ENCODE results near the gene CYREN.
"Not testable (repeated sequence)": the region's sequence is repeated elsewhere in the genome, so short reads cannot be mapped to it uniquely, and the experiment has no call there.

CYREN gene

GRCh38 chr7:135160858-135161653 lies 9.5 kb downstream of the CYREN start:
- DNase-seq (ENCODE audit: low read depth in 2 of 2, low spot score in 1 of 2) = no peak

DNA sequence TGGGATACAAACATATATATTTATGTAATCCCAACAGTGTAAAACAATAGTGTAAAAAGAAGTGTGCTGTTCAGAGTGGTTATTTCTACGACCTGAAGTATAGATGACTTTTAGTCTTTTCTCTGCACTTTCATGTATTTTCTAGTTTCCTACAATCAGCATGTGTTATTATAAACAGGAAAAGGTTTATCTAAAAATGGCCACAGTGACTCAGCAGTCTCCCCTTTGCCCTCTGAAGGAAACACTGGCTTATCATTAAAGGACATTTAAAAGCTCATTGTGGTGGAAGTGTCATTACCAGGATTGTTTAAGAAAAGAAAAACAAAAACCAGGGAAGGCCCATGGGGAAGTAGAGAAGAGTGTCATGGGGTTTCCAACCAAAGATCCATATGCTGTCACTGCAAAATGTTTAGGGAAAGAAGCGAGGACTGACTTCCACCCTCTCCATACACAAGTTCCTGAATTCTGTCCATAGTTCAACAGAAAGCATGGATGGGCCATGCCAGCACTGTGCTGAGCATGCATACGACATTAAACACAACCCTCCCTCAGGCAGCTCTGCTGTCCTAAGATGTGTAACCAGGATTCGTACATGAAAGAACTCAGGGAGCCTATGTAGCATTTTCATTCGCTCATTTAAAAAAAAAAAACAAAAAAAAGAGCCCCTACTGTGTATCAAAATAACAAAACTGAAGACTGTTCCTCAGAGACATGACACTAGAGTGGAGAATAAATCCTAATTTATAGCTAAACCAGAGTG lies 10.2 kb downstream of the CYREN start:
- DNase-seq (ENCODE audit: low read depth in 2 of 2, low spot score in 1 of 2) = no peak

- no peak for DNase-seq (ENCODE audit: low read depth in 2 of 2, low spot score in 1 of 2)
Observed at GRCh38 chr7:135159359-135160085, 11.0 kb downstream of the CYREN start.

DNA sequence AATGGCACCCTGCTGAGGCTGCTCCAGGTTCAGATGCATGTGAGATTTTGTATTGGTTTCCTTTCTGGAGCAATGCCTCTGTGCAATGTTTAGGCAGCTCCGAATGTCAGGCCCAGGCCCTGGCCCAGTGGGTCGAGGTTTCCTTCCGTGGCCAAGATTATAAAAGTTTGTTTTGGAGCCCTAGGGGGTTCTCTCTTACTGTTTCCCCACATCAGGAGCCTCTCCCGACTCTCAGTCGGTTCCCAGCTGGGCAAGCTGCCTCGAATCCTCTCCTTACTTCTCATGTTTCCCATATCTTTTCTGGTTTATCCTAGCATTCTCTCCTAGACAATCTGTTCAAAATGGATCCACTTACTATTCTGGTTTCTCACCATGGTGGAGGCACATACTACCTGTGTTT lies 11.6 kb downstream of the CYREN start:
- no peak for DNase-seq (ENCODE audit: low read depth in 2 of 2, low spot score in 1 of 2)

DNA sequence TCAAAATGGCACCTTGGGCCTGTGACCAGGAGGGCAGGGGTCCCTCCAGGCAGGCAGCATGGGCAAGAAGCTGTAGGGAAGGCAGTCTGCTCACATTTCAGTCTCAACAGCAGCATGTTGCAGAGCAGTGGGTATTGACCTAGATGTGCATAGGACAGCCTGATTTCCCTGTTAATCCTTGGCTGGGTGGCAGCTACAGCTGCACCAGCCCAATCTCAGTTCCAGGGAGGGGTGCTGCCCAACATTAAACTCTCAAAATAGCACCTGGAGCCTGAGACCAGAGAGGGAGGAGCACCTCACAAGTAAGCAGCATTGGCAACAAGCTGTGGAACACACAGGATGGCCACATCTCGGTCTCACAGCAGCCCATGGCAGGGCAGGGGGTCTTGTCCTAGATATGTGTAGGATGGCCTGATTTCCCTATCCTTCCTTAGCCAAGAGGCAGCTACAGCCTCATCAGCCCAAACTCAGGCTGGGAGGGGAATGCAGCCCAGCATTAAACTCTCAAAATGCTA lies 12.3 kb downstream of the CYREN start:
- no peak for DNase-seq (ENCODE audit: low read depth in 2 of 2, low spot score in 1 of 2)

DNA sequence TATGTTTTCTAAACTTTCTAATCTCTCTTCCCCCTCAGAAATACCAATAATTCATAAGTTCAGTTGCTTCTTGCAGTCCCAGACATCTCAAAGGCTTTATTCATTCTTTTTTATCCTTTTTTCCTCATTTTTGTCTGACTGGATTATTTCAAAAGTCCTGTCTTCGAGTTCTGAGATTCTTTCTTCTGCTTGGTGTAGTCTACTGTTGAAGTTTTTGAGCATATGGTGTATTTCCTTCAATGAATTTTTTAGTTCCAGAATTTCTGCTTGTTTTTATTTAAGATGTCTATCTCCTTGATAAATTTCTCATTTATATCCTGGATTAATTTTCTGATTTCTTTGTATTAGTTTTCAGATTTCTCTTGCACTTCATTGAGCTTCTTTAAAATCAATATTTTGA lies 14.2 kb downstream of the CYREN start:
- no peak for DNase-seq (ENCODE audit: low read depth in 2 of 2, low spot score in 1 of 2)

- no peak for DNase-seq (ENCODE audit: low read depth in 2 of 2, low spot score in 1 of 2)
Observed at GRCh38 chr7:135154734-135155133, 15.8 kb downstream of the CYREN start.

DNA sequence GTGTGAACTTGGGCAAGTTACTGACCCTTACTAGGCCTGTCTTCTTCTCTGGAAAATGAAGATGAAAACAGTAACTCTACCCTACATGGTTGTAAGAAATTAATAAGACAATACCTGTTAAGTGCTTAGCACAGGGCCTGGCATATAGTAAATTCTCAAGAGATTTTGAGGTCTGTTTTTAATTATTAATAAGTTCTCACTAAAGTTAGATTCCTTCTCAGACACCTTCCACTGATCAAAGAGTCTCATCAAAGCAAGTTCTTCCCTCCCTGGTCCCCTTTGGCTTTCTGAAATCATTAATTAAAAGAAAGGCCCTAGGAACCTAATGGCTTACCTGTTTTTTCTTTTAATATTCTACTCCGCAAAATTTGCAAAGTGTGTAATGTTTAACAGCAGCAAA lies 18.1 kb downstream of the CYREN start:
- DNase-seq (ENCODE audit: low read depth in 2 of 2, low spot score in 1 of 2) = no peak

DNA sequence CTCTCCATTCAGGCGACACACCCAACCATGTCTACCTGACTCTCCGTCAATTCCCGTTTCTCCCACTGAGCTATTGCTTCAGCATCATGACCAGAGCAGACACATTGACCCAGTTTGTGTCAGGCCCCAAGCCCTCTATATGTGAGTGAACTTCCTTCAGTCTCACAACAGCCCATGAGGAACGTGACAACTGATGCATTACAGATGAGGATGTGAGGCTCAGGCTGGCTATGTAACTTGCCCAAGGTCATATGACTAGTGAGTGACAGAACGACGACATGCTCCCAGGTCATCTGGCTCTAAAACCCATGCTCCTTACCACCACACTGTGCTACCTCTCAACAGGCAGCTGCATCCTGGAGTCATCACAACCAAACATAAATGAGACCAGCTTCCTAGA lies 19.0 kb downstream of the CYREN start:
- no peak for DNase-seq (ENCODE audit: low read depth in 2 of 2, low spot score in 1 of 2)

DNA sequence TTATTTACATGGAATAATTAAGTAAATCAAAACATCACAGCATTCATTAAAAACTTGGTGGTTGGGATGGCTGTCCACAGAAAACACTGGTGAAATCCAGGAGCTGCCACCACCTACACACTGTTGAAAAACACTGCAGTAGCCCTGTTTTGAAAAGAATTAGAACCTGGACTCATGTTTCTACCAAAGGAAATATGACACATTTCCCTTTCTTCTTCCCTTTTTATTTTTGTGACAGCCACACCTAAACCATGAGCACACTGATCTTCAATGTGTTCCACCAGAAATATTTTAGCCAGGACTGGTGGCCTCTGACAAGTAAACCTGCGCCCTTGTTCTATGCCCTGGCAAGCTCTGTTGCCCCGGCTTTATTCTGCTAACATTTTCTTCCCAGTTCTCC lies 19.4 kb downstream of the CYREN start:
- no peak for DNase-seq (ENCODE audit: low read depth in 2 of 2, low spot score in 1 of 2)

DNA sequence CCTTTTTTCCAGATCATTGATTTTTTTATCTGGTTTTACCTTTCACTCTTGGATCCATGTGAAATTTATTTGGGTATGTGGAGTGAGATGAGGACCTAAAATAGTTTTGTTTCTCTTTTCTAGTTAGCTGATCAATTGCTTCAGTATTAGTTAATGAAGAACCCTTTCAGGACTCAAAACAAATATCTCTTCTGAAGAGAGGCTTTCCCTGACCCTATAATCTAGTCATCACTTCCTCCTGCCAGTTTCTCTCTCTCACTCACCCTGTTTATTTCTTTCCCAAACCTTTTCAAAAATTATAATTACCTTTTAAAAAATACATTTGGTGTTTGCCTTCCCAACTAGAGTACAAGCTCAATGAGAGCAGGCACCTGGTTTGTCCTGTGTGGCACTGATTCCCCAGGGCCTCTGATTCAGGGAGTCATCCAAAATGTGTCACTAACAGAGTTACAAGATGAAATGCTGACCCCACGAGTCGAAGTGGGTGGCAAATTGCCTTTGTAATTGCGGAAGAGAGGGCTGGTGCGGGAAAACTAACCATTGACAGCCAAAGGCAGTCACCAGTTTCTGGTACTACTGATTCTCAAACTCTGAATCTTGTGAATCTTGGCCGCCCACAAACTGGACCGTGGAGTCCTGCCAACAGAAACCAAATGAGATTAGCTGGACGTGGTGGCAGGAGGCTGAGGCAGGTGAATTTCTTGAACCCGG lies 20.3 kb downstream of the CYREN start:
- DNase-seq (ENCODE audit: low read depth in 2 of 2, low spot score in 1 of 2) = no peak

DNA sequence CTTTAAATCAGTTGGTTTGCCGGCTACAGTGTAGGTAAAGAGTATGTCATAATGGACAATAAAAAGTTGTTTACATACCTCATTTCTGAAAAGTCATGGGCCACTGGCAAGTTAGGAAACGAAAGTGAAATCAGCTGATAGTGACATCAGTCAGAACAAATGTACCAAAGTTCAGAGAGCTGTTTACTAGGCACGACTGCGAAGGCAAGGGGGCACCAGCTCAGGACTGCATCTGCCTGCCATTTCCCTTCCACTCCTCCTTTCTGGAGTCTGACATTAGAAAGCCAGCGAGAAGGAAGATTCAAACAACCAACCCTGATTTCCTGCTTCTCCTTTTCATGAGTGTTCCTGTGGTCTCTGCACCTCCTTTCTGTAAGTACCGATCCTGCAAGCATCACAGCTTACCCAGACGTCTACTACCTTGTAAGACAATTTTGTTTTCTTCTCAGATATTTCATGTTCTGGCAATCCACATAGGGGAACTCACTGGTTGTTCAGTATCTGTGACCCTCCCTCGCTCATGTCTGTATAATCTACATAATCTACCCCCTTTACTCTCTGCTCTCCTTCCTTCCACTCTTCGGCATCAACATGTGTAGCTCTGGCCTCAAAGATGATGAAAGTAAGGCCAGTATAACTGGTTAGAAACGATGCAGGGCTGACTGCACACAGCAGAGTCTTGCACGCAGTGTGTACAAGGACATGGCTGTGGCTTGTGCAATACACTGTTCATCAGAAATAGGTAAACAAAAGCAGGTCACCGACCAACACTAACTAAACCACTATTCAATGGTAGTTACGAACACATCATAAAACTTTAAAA lies 22.4 kb downstream of the CYREN start, which contains the start of gene TMEM140:
TMEM140 (plus strand) TSS at position 174 of the 823 bp plus-strand sequence. CDS start 16,370 bp downstream, outside the sequence.
- DNase-seq (ENCODE audit: low read depth in 2 of 2, low spot score in 1 of 2) = peak in 1 of 2 donors; percentile 18

DNA sequence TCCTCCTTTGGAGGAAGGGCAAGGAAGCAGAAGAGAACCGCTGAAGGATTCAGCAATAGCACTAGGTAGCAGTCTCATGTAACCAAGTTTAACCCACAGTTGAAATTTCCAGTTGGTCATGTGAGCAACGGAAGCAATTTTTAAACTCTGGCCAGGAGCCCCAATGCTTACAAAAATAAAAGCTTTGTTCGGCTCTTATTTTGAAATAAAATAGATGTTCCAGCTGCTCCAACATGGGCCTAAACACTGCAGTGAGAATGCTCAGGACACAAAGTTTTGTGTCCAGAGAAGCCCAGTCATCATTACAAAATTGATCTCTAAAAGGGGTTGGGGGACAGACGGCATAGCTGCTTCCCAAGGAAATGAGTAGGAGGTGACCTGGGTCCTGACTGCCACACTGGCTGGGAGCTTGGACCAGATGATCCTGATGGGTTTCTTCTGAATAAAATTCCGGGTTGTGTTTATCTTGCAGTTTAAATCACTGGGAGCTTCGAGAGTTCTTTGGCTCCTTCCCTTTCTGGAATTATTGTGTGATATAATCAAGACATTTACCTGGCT lies 23.1 kb downstream of the CYREN start:
- DNase-seq (ENCODE audit: low read depth in 2 of 2, low spot score in 1 of 2) = no peak

GRCh38 chr7:135143885-135144668 lies 26.4 kb downstream of the CYREN start:
- no peak for DNase-seq (ENCODE audit: low read depth in 2 of 2, low spot score in 1 of 2)

GRCh38 chr7:135129579-135129978 lies 40.9 kb downstream of the CYREN start:
- no peak for DNase-seq (ENCODE audit: low read depth in 2 of 2, low spot score in 1 of 2)

- no peak for DNase-seq (ENCODE audit: low read depth in 2 of 2, low spot score in 1 of 2)
Observed at GRCh38 chr7:135128931-135129330, 41.6 kb downstream of the CYREN start.

GRCh38 chr7:135124631-135125030 lies 45.9 kb downstream of the CYREN start:
- DNase-seq (ENCODE audit: low read depth in 2 of 2, low spot score in 1 of 2) = not testable (repeated sequence)

DNA sequence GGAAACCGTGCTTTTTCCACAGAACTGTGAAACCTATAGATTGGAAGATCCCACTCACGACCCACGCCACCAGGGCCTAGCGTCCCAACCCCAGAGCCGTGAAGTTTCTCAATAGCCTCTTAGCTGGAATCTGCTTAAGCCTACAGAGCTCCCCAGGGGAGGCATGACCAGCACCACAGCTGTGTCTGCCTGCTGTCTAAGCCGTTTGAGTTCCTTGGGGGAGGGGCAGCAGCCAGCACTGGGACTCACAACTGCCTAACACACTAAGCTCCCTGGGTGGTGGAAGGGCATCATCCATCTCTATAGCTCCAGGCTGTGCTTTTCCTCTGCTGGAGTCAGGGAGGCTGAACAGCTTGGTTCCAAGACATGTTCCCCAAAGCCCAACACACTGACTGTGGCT lies 48.6 kb downstream of the CYREN start:
- DNase-seq (ENCODE audit: low read depth in 2 of 2, low spot score in 1 of 2) = no peak

DNA sequence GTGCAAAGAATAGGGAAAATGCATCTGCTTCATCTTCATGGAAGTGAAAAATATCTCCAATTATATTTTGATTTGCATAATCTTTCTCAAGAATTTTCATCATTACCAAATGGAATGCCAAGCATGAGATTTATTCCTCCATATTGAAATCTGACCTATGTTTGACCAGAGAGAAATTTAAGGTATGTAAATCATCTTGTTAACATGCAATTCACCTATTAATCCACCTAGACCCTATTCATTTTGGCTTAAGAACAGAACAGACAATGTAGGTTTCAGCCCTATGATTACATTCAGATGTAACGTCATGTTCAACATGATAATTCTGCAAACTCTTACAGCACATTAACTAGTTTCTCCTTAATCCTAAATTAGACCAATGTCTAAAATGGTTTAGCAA lies 53.4 kb downstream of the CYREN start:
- no peak for DNase-seq (ENCODE audit: low read depth in 2 of 2, low spot score in 1 of 2)
